Osteoblast (primary cell): ENCODE measurements around the gene SAYSD1. TPM values are rescaled to one million over a fixed set of nuclear protein-coding genes. Genes with fewer than 3 reads are reported as not detected.

Source experiments
- DNase-seq: peaks from one replicate; pipeline ENCODE4 v3.0.0; 2011; ENCODE audit warnings: low spot score, mixed read lengths; ENCODE audit not compliant: insufficient read length; ENCODE audit errors: missing footprints
- H2AFZ ChIP-seq: 2 replicates; pipeline ENCODE4 v1.6.0; 2011; ENCODE audit warnings: mild to moderate bottlenecking, low read length
- H3K27ac ChIP-seq: 2 replicates; pipeline ENCODE4 v1.5.1; 2011; ENCODE audit warnings: mild to moderate bottlenecking, low read depth, low read length, moderate library complexity
- H3K27me3 ChIP-seq: 2 replicates; pipeline ENCODE4 v1.6.0; 2012; ENCODE audit warnings: mild to moderate bottlenecking, control low read depth, inconsistent platforms, low read length, moderate library complexity; ENCODE audit not compliant: insufficient read depth
- H3K36me3 ChIP-seq: 2 replicates; pipeline ENCODE4 v1.5.1; 2011; ENCODE audit warnings: mild to moderate bottlenecking, low read length, control low read depth, moderate library complexity; ENCODE audit not compliant: insufficient read depth
- H3K4me1 ChIP-seq: 2 replicates; pipeline ENCODE4 v1.5.1; 2011; ENCODE audit warnings: mild to moderate bottlenecking, low read length, control low read depth, moderate library complexity; ENCODE audit not compliant: insufficient read depth
- H3K4me2 ChIP-seq: 2 replicates; pipeline ENCODE4 v1.6.0; 2011; ENCODE audit warnings: mild to moderate bottlenecking, low read length; ENCODE audit not compliant: insufficient read depth
- H3K4me3 ChIP-seq: fragments of 200-600 bp; sonication (generic); 3 replicates; pipeline ENCODE4 v1.5.1; 2012; ENCODE audit warnings: mild to moderate bottlenecking, low read length, inconsistent platforms; ENCODE audit not compliant: insufficient read depth
- H3K79me2 ChIP-seq: 2 replicates; pipeline ENCODE4 v1.6.0; 2012; ENCODE audit warnings: mild to moderate bottlenecking, low read length, control low read depth, inconsistent platforms; ENCODE audit not compliant: insufficient read depth
- H3K9me3 ChIP-seq: 2 replicates; pipeline ENCODE4 v1.5.1; 2011; ENCODE audit warnings: low read depth, low read length, control low read depth
- H4K20me1 ChIP-seq: 2 replicates; pipeline ENCODE4 v1.6.0; 2012; ENCODE audit warnings: mild to moderate bottlenecking, low read length, control low read depth; ENCODE audit not compliant: insufficient read depth
- total RNA-seq: library from RNA; depleted of rRNA; stranded (reverse); fragments of >200 nt; gene quantifications from 2 replicates; pipeline ENCODE4 v1.2.3, GENCODE V29; 2012
- TF ChIP-seq, protein P1 (sequence below): IDR thresholded peaks from 2 replicates; pipeline ENCODE4 v1.5.1; 2011; ENCODE audit warnings: mild to moderate bottlenecking, low read depth, low read length, moderate library complexity; ENCODE audit errors: extremely low read depth

The SAYSD1 gene
- total RNA-seq, 1 donor, result 31.1 TPM

DNA sequence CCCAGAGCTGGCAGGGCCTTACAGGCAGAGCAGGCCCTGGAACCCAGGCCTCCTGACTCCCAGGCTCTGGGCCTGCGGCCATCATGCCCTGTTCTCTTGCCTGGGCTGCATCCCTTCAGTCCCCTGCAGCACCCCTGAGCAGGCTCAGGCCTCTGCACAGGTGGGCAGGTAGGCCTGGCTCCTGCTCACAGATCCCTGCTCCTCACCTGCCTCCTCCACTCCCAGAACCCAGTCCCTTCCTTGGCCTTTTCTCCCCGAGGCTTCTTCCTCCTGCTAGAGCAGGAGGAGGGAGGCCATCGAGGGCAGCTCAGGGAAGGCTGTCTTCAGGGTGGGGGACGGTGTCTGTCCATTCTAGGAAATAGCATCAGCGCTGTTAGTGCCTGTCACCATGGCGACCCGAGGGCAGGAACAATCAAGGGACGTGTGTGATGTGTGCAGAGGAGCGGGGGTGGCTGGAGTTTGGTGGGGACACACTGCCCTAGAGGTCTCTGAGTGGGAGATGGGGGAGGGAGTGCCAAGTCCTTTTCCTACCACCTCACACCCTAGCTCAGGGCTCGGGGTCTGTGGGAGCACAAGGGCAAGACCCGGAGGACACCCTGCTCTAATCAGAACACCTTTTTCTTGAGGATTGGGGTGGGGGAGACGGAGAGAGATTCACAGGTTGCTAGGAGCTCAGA, 39.8 kb downstream of the SAYSD1 start:
- Histone ChIP-seq H2AFZ (no peak overlapping the region), H3K27ac (no peak overlapping the region), H3K9me3 (no peaks in the 10 kb centered on the region), H3K79me2 (no peaks in the 10 kb centered on the region), H3K27me3 (no peaks in the 10 kb centered on the region), H3K4me1 (no peaks in the 10 kb centered on the region), H3K4me2 (no peak overlapping the region), H3K36me3 (no peaks in the 10 kb centered on the region), H3K4me3 (no peak overlapping the region), H4K20me1 (no peaks in the 10 kb centered on the region)
- TF ChIP-seq, protein P1, sequence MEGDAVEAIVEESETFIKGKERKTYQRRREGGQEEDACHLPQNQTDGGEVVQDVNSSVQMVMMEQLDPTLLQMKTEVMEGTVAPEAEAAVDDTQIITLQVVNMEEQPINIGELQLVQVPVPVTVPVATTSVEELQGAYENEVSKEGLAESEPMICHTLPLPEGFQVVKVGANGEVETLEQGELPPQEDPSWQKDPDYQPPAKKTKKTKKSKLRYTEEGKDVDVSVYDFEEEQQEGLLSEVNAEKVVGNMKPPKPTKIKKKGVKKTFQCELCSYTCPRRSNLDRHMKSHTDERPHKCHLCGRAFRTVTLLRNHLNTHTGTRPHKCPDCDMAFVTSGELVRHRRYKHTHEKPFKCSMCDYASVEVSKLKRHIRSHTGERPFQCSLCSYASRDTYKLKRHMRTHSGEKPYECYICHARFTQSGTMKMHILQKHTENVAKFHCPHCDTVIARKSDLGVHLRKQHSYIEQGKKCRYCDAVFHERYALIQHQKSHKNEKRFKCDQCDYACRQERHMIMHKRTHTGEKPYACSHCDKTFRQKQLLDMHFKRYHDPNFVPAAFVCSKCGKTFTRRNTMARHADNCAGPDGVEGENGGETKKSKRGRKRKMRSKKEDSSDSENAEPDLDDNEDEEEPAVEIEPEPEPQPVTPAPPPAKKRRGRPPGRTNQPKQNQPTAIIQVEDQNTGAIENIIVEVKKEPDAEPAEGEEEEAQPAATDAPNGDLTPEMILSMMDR, result no peak
- peak; percentile 26 for DNase-seq

DNA sequence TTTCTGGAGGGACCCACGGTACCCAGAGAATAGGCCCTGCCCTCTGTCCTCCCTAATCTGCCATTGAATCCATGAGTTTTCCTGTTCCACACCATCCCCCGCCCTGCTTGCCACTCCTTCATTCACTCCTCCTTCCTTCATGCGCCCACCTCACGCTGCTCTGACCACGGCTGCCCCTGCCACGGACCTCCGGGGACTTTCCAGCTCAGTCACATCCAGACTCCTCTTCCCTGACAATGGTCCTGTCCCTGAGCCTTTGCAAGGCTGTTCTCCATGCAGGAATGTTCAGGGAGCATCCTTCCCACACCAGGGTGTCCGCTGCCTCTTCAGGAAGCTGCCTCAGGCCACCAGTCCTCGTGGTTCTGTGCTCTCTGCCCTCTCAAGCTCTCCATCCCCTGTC, 40.5 kb downstream of the SAYSD1 start:
- no peaks in the 10 kb centered on the region for H4K20me1 ChIP-seq
- TF ChIP-seq, protein P1, result no peak

DNA sequence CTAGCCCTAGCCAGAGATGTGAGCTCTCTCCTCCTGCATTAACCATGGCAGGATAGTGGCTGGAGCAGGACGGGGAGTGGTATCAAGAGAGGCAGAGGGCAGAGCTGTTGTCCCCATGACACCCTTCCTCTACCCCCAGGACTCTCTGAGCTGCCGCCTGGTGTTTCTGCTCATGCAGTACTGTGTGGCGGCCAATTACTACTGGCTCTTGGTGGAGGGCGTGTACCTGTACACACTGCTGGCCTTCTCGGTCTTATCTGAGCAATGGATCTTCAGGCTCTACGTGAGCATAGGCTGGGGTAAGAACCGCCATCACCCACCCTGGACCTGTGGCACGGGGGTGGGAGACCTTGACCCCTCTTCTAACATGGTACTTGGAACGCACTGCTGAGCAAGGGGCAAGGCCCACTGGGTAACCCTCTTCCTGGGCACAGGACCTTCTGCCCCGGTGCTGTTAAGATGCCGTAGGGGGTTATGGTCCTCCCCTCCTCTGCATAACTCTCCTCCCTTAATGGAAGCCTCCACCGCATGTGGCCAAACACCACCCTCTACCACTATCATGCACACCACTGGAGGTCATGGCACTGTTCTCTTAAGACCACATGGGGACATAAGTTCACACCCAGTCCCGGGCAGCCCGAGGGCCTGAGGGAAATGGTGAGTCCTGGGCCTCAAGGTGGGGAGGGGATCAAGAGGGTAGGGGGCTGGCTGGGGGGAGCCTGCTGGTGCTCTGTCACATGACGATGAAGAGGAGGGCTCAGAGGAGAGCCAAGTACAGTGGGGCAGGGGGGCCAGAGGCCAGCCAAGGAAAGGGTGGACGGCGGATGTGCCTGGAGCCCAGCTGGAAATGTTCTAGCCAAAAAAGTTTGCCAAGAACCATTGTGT, 41.3 kb downstream of the SAYSD1 start:
- Histone ChIP-seq H3K27ac (no peak overlapping the region), H3K79me2 (no peaks in the 10 kb centered on the region), H3K4me1 (no peaks in the 10 kb centered on the region), H3K4me3 (no peak overlapping the region), H3K36me3 (no peaks in the 10 kb centered on the region), H2AFZ (no peak overlapping the region), H3K9me3 (no peaks in the 10 kb centered on the region), H4K20me1 (no peaks in the 10 kb centered on the region), H3K4me2 (no peak overlapping the region), H3K27me3 (no peaks in the 10 kb centered on the region)
- DNase-seq, result peak; percentile 69
- TF ChIP-seq, protein P1, result no peak

More for the DNA sequence above, 40.5 kb downstream of the SAYSD1 start:
- Histone ChIP-seq H2AFZ (no peak overlapping the region), H3K9me3 (no peaks in the 10 kb centered on the region), H3K36me3 (no peaks in the 10 kb centered on the region), H3K79me2 (no peaks in the 10 kb centered on the region), H3K27me3 (no peaks in the 10 kb centered on the region), H3K4me3 (no peak overlapping the region), H3K4me1 (no peaks in the 10 kb centered on the region), H3K27ac (no peak overlapping the region), H3K4me2 (no peak overlapping the region)
- DNase-seq, result peak; percentile 29

DNA sequence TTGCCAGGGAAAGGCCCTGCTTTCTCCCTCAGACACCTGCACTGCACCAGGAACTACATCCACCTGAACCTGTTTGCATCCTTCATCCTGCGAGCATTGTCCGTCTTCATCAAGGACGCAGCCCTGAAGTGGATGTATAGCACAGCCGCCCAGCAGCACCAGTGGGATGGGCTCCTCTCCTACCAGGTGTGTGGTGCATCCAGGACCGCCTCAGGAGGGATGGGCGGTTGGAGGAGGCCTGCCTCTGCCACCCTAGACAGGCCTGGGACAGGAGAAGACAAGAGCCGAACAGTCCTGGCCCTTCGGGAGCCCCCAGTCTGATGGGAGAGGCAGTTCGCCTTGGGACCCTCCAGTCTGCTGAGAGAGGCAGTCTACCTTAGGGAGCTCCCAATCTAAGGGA, 42.2 kb downstream of the SAYSD1 start:
- no peak overlapping the region for H3K4me2 ChIP-seq
- no peak overlapping the region for H3K27ac ChIP-seq
- no peak for DNase-seq
- no peaks in the 10 kb centered on the region for H3K27me3 ChIP-seq
- no peaks in the 10 kb centered on the region for H3K36me3 ChIP-seq
- no peaks in the 10 kb centered on the region for H4K20me1 ChIP-seq
- H3K4me1 ChIP-seq, result no peaks in the 10 kb centered on the region
- H3K79me2 ChIP-seq, result no peaks in the 10 kb centered on the region
- H3K4me3 ChIP-seq, result no peak overlapping the region
- no peak overlapping the region for H2AFZ ChIP-seq
- H3K9me3 ChIP-seq, result no peaks in the 10 kb centered on the region
- TF ChIP-seq, protein P1, result no peak
